ENCODE data around the gene PXDN.
"Not testable (repeated sequence)": the region's sequence is repeated elsewhere in the genome, so short reads cannot be mapped to it uniquely, and the experiment has no call there.

The PXDN gene

GRCh38 chr2:1681323-1682180 lies 62.8 kb downstream of the PXDN start:
- DNase-seq (ENCODE audit: low read depth): no peak

DNA sequence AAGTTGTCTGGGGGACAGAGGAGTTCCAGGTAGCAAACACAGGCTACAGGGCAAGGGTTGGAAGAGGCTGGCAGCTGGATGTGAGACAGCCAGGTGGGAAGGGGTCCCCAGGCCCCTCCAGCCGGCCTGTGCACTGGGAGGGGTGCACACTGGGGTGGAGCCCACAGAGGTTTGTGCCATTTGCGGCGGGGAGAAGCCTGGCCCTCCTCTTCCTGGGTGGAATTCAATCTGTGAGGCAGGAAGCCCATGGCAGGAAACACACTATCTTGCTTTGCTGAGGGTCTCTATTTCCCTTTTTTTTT lies 63.3 kb downstream of the PXDN start:
- DNase-seq (ENCODE audit: low read depth): no peak

DNA sequence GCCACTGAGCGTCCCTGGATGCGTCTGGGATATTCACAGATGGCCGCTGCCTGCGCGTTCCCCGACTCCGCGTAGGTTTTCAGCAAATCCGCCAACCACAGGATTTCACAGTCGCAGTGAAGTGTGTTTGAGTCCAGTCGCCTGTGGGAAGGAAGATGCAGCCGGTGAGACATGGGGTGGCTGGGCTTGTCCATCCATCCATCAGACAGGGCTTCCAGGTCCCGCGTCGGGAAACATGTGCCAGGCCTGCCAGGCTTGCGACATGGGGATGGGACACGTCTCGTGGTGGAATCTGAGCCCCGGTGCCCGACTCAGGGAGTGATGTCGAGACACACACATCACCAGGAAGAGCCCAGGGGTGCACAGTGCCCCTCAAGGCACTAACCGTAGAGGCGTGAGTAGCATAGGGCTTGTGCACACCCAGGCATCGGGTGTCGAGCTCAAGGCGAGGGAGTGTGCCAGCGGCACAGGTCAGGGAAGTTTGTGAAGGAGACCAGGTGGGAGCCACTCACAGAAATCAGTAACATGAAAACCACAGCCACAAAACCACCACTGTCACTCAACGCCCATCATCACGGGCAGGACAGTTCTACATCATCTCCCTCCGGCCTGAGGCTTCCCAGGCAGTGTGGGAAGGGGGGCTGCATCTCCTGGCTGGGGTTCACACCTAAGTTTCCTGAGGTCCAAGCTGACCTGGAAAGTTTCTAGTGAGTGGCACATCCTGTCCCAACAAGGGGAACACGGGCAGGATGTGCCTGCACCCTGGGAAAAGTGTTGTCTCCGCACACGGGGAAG lies 63.9 kb downstream of the PXDN start:
- DNase-seq (ENCODE audit: low read depth): no peak

GRCh38 chr2:1679488-1680039 lies 64.8 kb downstream of the PXDN start:
- not testable (repeated sequence) for DNase-seq (ENCODE audit: low read depth)

DNA sequence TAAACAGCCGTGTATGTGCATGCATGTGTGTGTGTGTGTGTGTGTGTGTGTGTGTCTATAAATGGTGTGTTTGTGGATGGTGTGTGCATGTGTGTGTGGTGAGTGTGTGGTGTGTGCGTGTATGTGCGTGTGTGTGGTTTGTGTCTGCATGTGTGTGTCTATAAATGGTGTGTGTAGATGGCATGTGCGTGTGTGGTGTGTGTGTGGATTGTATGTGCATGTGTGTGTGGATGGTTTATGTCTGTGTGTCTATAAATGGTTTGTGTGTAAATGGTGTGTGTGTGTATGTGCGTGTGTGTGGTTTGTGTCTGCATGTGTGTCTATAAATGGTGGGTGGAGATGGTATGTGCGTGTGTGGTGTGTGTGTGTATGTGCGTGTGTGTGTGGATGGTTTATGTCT lies 65.2 kb downstream of the PXDN start:
- DNase-seq (ENCODE audit: low read depth): not testable (repeated sequence)

DNA sequence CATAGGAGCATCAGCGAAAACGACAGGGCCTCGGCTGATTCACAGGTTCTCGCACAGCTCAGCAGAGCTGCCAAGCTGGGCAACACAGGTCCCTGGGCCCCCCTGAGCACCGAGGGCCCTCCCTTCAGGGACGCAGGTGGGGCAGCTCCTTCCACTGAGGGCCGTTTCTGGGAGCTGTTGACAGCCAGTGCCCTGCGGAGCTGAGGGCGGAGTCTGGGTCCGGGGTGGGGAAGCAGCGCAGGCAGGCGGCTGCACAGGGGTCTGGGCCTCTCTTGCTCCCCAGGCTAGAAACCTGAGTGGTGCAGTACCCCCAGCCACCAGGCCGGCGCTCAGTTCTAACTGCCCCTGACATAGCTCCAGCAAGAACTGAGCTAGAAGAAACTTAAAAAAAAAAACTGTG lies 65.7 kb downstream of the PXDN start:
- no peak for DNase-seq (ENCODE audit: low read depth)

- DNase-seq (ENCODE audit: low read depth): no peak
Measured at GRCh38 chr2:1677821-1678165, 66.5 kb downstream of the PXDN start.

- DNase-seq (ENCODE audit: low read depth): no peak
Measured at GRCh38 chr2:1676913-1677820, 67.1 kb downstream of the PXDN start.

DNA sequence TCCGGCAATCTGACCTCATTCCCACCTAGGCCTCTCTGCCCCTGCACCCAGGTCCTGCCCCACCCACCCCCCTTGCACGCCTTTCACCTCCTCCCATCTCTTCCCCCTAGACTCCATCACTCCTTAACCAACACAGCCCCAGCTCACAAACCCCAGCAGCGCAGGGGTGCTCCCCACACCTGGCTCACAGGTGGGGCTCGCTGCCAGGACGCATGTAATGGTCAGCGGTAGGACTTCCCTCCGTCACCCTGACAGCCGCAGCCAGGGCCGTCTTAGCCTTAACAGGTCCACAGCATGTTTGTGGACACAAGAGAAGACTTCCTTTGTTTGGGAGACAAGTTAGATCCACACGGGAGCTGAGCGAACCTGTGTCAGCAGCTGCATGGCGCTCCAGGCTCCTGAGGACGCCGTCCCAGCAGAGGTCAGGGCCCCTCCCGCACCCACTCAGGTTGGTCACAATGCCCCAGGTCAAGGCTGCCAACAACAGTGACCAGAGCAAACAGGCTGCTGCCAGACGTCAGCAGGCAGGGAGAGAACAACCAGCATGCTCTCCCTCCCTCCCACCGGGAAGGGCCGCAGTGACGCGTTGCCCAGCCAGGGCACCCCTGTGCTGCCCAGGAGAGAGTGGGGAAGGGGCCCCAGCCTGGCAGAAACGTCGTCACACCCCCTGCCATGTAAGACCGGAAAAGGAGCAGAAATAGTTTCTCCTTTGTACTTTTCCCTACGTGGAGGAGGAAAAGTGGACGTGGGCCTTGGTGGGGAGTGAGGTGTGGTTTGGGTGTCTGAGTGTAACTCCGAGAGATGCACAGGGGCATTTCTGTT lies 68.0 kb downstream of the PXDN start:
- no peak for DNase-seq (ENCODE audit: low read depth)

DNA sequence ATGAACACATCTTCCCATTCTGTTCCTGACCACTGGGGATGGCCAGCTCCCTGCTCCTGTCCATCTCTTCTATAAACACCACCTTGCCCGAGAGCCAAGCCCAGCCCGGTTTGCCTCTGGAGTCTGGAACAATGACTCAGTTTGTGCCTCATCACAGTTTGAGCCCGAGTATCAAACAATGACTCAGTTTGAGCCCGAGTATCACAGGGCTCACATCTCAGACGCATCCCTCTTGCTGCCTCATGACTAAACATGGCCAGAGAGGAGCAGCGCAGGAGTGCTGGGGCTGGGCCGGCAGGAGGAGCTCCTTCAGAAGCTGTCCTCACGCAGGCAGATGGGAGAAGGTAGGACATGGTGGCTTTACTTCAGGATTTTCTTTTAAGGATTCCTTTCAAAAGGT lies 68.7 kb downstream of the PXDN start:
- DNase-seq (ENCODE audit: low read depth): peak; percentile 92

DNA sequence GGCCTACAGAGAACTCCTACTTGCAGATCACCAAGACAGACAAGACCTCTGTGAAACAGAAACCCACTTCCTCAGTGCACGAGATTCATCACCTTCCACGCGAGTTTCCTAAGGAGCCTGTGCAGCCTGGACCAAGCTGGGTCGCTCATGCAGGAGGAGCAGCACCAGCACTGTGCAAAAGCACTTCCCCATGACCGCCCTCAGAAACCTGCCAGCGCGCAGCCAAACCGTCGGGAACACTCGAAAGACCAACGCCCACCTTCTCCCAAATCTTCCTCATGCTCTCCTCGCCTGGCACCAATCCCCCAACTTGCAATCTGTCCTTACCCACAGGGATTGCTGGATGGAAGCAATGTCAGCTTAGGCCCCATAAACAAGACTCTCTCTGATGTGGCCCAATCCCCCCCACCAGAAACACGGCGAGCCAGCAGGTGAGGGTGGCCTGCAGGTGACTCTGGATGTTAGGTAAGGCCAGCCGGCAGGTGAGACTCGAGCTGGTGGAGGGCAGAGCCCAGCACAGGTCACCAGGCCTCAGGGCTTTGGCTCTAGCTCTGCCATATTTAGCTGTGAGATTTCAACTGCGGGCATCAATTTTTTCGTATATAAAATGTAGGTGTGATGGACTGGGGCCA lies 69.4 kb downstream of the PXDN start:
- no peak for DNase-seq (ENCODE audit: low read depth)

GRCh38 chr2:1674276-1674675 lies 70.0 kb downstream of the PXDN start:
- DNase-seq (ENCODE audit: low read depth): no peak

GRCh38 chr2:1673160-1673944 lies 71.0 kb downstream of the PXDN start:
- no peak for DNase-seq (ENCODE audit: low read depth)

DNA sequence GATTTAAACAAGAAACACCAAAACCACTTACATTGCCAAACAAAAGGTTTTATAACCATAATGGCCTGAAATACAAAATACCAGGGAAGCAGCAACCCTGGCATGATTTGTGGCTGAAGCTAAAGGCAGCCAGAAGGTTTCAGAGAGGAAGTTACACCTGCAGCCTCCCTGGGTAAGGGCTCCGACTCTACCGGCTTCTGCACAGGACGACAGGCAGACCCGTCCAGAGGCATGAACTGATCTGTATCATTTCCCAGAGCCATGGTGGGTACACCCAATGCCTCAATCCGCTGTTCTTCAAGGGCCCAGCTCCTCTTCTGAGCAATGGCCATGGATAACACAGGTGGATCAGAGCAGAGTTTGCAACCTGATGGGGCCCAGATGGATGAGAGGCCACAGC lies 71.6 kb downstream of the PXDN start:
- no peak for DNase-seq (ENCODE audit: low read depth)

- no peak for DNase-seq (ENCODE audit: low read depth)
Measured at GRCh38 chr2:1671916-1672315, 72.4 kb downstream of the PXDN start.

- DNase-seq (ENCODE audit: low read depth): no peak
Measured at GRCh38 chr2:1670636-1671035, 73.7 kb downstream of the PXDN start.

DNA sequence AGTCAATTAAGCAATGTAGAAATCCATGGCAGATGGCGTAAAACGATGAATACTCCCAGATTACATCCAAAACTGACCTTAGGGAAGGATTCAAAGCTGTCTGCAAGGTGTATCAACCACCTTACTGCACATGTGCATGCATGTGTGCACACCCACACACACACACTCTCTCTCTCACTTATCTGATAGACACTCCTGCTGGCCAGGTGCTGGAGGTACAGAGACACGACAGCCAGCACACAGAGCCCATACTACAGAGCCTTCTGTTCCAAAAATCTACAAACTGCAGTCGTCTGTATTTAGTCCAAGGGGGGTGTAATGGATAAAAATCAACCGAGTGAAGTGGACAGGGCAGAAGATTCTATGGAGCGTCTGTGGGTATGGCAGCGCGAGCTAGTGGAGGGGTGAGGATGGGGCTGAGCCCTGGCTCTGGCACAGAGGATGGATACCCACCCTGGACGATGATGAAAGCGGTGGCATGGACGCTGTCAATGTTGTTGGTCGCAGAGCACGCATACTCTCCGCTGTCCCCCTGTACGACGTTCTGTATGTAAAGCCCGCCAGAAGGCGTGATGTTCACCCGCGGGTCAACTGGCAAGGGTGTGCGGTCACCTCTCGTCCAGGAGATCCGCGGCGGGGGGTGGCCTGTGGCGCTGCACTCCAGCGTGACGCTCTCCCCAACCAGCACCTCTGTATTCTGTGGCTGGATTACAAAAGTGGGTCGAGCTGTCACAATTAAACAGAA lies 78.4 kb downstream of the PXDN start:
- no peak for DNase-seq (ENCODE audit: low read depth)

- DNase-seq (ENCODE audit: low read depth): no peak
Measured at GRCh38 chr2:1664698-1665097, 79.6 kb downstream of the PXDN start.

GRCh38 chr2:1664076-1664605 lies 80.2 kb downstream of the PXDN start:
- DNase-seq (ENCODE audit: low read depth): no peak

All from GM04504 (cell line).